ENCODE measurements around the gene DISP2. TPM values are rescaled to one million over a fixed set of nuclear protein-coding genes. Genes with fewer than 3 reads are reported as not detected.

Gene DISP2
- total RNA-seq, 1 experiment from 2014 or later: 1.3 TPM

DNA sequence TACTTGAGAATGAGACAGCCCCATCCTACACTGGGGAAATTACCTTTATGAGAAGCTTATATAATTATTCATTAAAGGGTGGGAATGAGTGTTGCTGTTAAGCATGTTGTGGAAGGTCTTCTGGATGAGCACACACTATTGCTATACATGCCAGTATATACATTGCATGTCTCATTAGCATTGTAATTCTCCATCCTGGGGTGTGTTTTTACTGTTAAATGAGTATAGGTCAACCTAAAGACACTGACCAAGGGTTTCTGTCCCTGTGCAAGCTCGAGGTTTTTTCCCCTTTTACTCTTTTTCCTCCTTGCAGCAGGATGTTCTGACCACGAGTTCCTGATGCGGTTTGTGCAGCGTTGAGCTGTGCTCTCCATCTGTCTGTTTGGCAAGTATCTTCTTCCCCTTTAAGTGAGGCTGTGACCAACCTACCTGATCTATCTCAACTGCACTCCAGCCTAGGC is 40.4 kb downstream of the DISP2 start:
- Mint-ChIP-seq H3K9me3 (no peaks in the 10 kb centered on the region), H3K27me3 (ENCODE audit: low read depth) (no peaks in the 10 kb centered on the region), H3K4me3 (no peak overlapping the region; a peak in 1 of 5 replicates), H3K27ac (no peak overlapping the region), H3K4me1 (no peaks in the 10 kb centered on the region), H3K36me3 (ENCODE audit: insufficient read depth in 1 of 3, low read depth in 3 of 3) (peaks cover 5 to 16% (median 7%) of the 10 kb centered on the region in 3 experiments; a peak in 6 of 7 replicates)
- Histone ChIP-seq H2BK20ac (ENCODE audit: low read depth, low read length, poor library complexity, severe bottlenecking) (no peak overlapping the region), H3K27me3 (ENCODE audit: insufficient read depth, low read length) (no peaks in the 10 kb centered on the region), H2AFZ (ENCODE audit: low read length) (no peak overlapping the region), H3K27ac (ENCODE audit: insufficient read length, low read depth, low read length) (no peak overlapping the region), H3K4me1 (ENCODE audit: insufficient read depth, low read length) (no peaks in the 10 kb centered on the region), H3K23ac (ENCODE audit: insufficient read length, low read depth, low read length) (no peak overlapping the region), H4K8ac (replicated peaks; ENCODE audit: insufficient read length, low read depth, low read length) (no peak overlapping the region), H3K56ac (ENCODE audit: insufficient read length, low read depth, low read length) (no peak overlapping the region), H4K20me1 (ENCODE audit: control insufficient read depth, insufficient read depth, insufficient read length) (no peaks in the 10 kb centered on the region), H4K5ac (ENCODE audit: insufficient read length, low read depth, low read length) (no peak overlapping the region), H3K79me2 (ENCODE audit: insufficient read depth, low read length) (no peaks in the 10 kb centered on the region), H2AK5ac (ENCODE audit: insufficient read length, low read length) (no peak overlapping the region), H2BK5ac (ENCODE audit: insufficient read length, low read length) (no peak overlapping the region), H2BK120ac (ENCODE audit: low read depth, low read length, poor library complexity, severe bottlenecking) (no peak overlapping the region), H3K23me2 (ENCODE audit: insufficient read length, low read depth, low read length, poor library complexity, severe bottlenecking) (no peaks in the 10 kb centered on the region), H3K4me2 (ENCODE audit: insufficient read depth, insufficient read length, low read length) (no peak overlapping the region), H3K9ac (ENCODE audit: extremely low read depth, insufficient read length, low read length) (no peak overlapping the region), H3T11ph (ENCODE audit: low read length) (no peak overlapping the region), H3K9me3 (ENCODE audit: control insufficient read depth, low read depth, low read length) (no peaks in the 10 kb centered on the region), H3K79me1 (ENCODE audit: insufficient read depth, low read depth, low read length, poor library complexity, severe bottlenecking) (no peaks in the 10 kb centered on the region), H3K14ac (ENCODE audit: insufficient read depth, low read length) (no peak overlapping the region), H3K4ac (ENCODE audit: low read depth, low read length) (no peak overlapping the region), H3K18ac (ENCODE audit: insufficient read length, low read depth, low read length) (no peak overlapping the region), H2BK12ac (ENCODE audit: insufficient read length, low read depth, low read length) (no peak overlapping the region), H4K91ac (ENCODE audit: insufficient read length, low read depth, low read length) (no peak overlapping the region), H2BK15ac (ENCODE audit: low read depth, low read length) (no peak overlapping the region)
- DNase-seq: no peak
- WGBS (ENCODE audit: extremely low coverage, insufficient read length, low lambda C conversion rate): no CpG with 5 or more reads among the region's 4 CpGs
- TF ChIP-seq, protein P1, sequence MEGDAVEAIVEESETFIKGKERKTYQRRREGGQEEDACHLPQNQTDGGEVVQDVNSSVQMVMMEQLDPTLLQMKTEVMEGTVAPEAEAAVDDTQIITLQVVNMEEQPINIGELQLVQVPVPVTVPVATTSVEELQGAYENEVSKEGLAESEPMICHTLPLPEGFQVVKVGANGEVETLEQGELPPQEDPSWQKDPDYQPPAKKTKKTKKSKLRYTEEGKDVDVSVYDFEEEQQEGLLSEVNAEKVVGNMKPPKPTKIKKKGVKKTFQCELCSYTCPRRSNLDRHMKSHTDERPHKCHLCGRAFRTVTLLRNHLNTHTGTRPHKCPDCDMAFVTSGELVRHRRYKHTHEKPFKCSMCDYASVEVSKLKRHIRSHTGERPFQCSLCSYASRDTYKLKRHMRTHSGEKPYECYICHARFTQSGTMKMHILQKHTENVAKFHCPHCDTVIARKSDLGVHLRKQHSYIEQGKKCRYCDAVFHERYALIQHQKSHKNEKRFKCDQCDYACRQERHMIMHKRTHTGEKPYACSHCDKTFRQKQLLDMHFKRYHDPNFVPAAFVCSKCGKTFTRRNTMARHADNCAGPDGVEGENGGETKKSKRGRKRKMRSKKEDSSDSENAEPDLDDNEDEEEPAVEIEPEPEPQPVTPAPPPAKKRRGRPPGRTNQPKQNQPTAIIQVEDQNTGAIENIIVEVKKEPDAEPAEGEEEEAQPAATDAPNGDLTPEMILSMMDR (conservative IDR thresholded peaks at IDR 0.05): no peak
